Measurements from ENCODE around the gene CREB3L1.
A peak's percentile ranks its signal among the peaks of the same experiment; 100 is the strongest.

Gene CREB3L1

GRCh38 chr11:46277622-46278386 lies at the start of gene CREB3L1:
CREB3L1 (plus strand) TSS chr11:46277662; CDS start chr11:46278112, 450 bp downstream.
- Histone ChIP-seq H3K4me3 (peak within 1 kb of the TSS; percentile 34 to 60 (median 50)), H3K27ac (peak within 1 kb of the TSS in 20 of 21 experiments; percentile 28 to 87 (median 69))

GRCh38 chr11:46229230-46229629 lies 48.2 kb upstream of the CREB3L1 start:
- H3K27ac ChIP-seq, result no peak overlapping the region
- H3K4me3 ChIP-seq, result no peak overlapping the region

- Histone ChIP-seq H3K27ac (no peak overlapping the region), H3K4me3 (no peak overlapping the region)
Measured at GRCh38 chr11:46234311-46234710, 43.2 kb upstream of the CREB3L1 start.

GRCh38 chr11:46235777-46236688 lies 41.4 kb upstream of the CREB3L1 start:
- Histone ChIP-seq H3K4me3 (no peak overlapping the region), H3K27ac (peak overlapping the region in 1 of 21 experiments; percentile 26)

- H3K4me3 ChIP-seq, result peak overlapping the region in 3 of 7 experiments; percentile 38 to 48 (median 45)
- H3K27ac ChIP-seq, result peak overlapping the region in 3 of 21 experiments; percentile 4 to 84 (median 77)
Measured at GRCh38 chr11:46236918-46237247, 40.6 kb upstream of the CREB3L1 start.

GRCh38 chr11:46237248-46238077 lies 40.0 kb upstream of the CREB3L1 start:
- Histone ChIP-seq H3K4me3 (peak overlapping the region; percentile 12 to 50 (median 45)), H3K27ac (peak overlapping the region in 19 of 21 experiments; percentile 20 to 85 (median 77))

- H3K27ac ChIP-seq, result peak overlapping the region in 19 of 21 experiments; percentile 20 to 85 (median 77)
- H3K4me3 ChIP-seq, result peak overlapping the region; percentile 12 to 50 (median 45)
Measured at GRCh38 chr11:46238078-46238966, 39.1 kb upstream of the CREB3L1 start.

GRCh38 chr11:46238967-46239800 lies 38.3 kb upstream of the CREB3L1 start:
- Histone ChIP-seq H3K4me3 (peak overlapping the region in 5 of 7 experiments; percentile 7 to 50 (median 48)), H3K27ac (peak overlapping the region in 9 of 21 experiments; percentile 11 to 85 (median 77))

GRCh38 chr11:46239801-46240061 lies 37.7 kb upstream of the CREB3L1 start:
- no peak overlapping the region for H3K4me3 ChIP-seq
- H3K27ac ChIP-seq, result peak overlapping the region in 5 of 21 experiments; percentile 6 to 77 (median 61)

- Histone ChIP-seq H3K4me3 (no peak overlapping the region), H3K27ac (peak overlapping the region in 2 of 21 experiments; percentile 13 to 61)
Measured at GRCh38 chr11:46240371-46240770, 37.1 kb upstream of the CREB3L1 start.

- no peak overlapping the region for H3K27ac ChIP-seq
- H3K4me3 ChIP-seq, result no peak overlapping the region
Measured at GRCh38 chr11:46240861-46241260, 36.6 kb upstream of the CREB3L1 start.

GRCh38 chr11:46242041-46242951 lies 35.2 kb upstream of the CREB3L1 start:
- Histone ChIP-seq H3K27ac (peak overlapping the region in 18 of 21 experiments; percentile 33 to 92 (median 76)), H3K4me3 (peak overlapping the region in 1 of 7 experiments; percentile 35)

- peak overlapping the region; percentile 22 to 38 (median 32) for H3K4me3 ChIP-seq
- H3K27ac ChIP-seq, result peak overlapping the region in 20 of 21 experiments; percentile 33 to 92 (median 76)
Measured at GRCh38 chr11:46242952-46243795, 34.3 kb upstream of the CREB3L1 start.

GRCh38 chr11:46243796-46244109 lies 33.7 kb upstream of the CREB3L1 start:
- H3K4me3 ChIP-seq, result peak overlapping the region; percentile 22 to 38 (median 32)
- H3K27ac ChIP-seq, result peak overlapping the region in 20 of 21 experiments; percentile 7 to 92 (median 72)

GRCh38 chr11:46246521-46246920 lies 30.9 kb upstream of the CREB3L1 start:
- Histone ChIP-seq H3K27ac (peak overlapping the region in 8 of 21 experiments; percentile 23 to 83 (median 60)), H3K4me3 (no peak overlapping the region)

- Histone ChIP-seq H3K4me3 (no peak overlapping the region), H3K27ac (peak overlapping the region in 11 of 21 experiments; percentile 8 to 83 (median 37))
Measured at GRCh38 chr11:46247090-46247489, 30.4 kb upstream of the CREB3L1 start.

Data from skin epidermis (tissue), 12 donors.